Choroid plexus epithelial cell (primary cell): Measurements from ENCODE around the gene NOVA1.

Experiments used
- DNase-seq: peaks from one replicate; pipeline ENCODE4 v3.0.0-alpha.2; 2010; ENCODE audit warnings: low read depth
- H3K4me3 ChIP-seq: 2 replicates; pipeline ENCODE4 v1.5.1; 2011; ENCODE audit warnings: low read depth, mild to moderate bottlenecking, control low read depth, low read length, moderate library complexity
- TF ChIP-seq, protein P1 (sequence below): conservative IDR thresholded peaks from 2 replicates; pipeline ENCODE4 v1.5.1; 2011; ENCODE audit warnings: low read depth, mild to moderate bottlenecking, control low read depth, inconsistent platforms, low read length, moderate library complexity

NOVA1 gene

DNA sequence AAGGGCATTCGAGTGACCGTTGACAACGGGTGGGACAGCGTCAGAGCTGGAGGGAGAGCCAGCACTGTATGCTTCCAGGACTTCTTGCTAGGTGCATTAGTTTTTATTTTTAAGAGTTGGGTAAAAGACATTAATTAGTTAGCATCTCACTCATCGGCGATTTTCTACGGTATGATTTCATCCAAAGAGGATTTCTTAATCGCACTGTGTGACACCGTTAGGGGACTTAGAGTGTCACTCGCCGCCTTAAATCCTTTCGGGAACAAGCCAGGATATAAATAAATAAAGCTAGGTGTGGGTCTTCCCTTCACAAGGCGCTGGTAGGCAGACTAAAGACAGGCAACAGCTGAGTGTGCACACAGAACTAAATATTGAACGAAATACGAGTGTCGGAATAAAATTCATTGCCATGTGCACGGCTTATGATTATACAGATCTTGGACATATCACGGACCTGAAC lies 869 bp upstream of the NOVA1 start:
- H3K4me3 ChIP-seq, result peak overlapping the region; percentile 69
- TF ChIP-seq, protein P1, sequence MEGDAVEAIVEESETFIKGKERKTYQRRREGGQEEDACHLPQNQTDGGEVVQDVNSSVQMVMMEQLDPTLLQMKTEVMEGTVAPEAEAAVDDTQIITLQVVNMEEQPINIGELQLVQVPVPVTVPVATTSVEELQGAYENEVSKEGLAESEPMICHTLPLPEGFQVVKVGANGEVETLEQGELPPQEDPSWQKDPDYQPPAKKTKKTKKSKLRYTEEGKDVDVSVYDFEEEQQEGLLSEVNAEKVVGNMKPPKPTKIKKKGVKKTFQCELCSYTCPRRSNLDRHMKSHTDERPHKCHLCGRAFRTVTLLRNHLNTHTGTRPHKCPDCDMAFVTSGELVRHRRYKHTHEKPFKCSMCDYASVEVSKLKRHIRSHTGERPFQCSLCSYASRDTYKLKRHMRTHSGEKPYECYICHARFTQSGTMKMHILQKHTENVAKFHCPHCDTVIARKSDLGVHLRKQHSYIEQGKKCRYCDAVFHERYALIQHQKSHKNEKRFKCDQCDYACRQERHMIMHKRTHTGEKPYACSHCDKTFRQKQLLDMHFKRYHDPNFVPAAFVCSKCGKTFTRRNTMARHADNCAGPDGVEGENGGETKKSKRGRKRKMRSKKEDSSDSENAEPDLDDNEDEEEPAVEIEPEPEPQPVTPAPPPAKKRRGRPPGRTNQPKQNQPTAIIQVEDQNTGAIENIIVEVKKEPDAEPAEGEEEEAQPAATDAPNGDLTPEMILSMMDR, result no peak
- DNase-seq, result no peak

DNA sequence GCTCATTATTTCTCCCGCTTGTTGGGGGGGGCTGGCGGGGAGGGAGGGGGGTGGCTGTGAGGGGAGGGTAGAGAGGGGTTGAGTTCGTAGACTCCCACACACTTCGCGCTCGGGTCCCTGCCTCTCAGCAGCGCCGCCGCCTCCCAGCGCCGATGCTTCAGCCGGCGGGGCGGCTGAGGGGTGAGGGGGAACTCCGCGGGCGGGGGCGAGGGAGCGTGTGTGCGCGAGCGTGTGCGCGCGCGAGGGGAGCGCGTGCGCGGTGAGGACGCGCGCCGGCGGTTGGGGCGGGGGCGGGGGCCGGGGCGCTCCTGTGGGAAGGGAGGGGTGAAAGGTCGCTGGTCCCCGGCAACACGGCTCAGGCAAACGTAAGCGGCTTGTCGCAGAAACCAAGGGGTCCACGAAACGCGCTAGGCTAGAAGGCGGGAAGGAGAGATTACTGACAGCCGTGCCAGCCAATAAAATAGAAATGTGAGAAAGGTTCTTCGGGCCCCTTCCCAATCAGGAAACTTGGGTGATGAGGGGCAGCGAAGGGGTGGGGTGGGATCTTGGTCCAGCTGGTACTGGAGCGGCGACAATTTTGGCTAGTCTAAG lies 343 bp upstream of the NOVA1 start:
- TF ChIP-seq, protein P1, result no peak
- H3K4me3 ChIP-seq, result peak overlapping the region; percentile 69
- peak; percentile 73 for DNase-seq

DNA sequence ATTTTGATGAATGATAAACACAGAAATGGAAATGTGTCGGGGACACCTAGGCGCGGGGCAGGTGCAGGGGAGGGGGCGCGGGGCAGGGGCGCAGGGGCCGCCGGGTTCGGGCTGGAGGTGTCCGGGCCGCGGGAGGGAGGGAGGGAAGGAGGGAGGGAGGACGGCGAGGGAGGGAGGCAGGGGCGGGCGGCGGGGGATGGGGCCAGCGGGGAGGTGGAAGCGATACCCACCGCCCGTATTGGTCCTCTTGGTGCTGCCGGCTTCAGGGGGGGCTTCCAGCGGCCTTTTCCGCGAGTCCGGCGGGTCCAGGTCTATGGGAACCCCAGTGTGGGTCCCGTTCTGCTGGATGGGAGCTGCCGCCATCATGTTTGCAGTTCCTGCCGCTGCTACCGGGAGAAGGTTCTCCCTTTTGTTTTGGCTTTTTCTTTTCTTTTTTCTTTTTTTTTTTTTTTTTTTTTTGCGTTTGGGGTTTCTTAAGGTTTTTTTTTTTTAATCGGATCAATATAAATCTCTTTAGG lies 703 bp downstream of the NOVA1 start:
- TF ChIP-seq, protein P1, result no peak
- H3K4me3 ChIP-seq, result peak overlapping the region; percentile 69
- no peak for DNase-seq

DNA sequence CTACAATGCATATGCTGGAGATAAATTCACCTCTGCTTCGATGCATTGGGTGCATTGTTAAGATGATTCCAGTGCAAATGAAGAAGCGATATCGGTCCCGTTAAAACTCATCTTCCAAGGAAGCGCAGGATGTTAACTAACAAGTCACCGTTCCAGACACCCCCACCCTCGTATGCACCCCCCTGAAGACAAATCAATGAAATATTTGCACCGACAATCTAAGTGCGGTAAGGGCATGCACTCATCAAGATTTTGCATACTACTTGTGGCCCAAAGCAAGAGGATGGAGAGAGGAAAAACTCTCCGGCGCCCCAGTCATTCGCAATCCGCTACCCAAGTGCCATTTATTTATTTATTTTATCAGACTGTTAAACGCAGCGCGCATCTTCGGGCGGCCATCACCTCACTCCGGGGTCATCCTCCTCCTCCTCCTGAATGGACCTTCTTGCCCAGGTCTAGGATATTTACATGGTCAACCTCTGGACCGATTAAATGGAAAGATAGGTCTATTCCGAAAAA lies 1.2 kb downstream of the NOVA1 start:
- H3K4me3 ChIP-seq, result peak overlapping the region; percentile 69
- TF ChIP-seq, protein P1, result no peak
- no peak for DNase-seq

DNA sequence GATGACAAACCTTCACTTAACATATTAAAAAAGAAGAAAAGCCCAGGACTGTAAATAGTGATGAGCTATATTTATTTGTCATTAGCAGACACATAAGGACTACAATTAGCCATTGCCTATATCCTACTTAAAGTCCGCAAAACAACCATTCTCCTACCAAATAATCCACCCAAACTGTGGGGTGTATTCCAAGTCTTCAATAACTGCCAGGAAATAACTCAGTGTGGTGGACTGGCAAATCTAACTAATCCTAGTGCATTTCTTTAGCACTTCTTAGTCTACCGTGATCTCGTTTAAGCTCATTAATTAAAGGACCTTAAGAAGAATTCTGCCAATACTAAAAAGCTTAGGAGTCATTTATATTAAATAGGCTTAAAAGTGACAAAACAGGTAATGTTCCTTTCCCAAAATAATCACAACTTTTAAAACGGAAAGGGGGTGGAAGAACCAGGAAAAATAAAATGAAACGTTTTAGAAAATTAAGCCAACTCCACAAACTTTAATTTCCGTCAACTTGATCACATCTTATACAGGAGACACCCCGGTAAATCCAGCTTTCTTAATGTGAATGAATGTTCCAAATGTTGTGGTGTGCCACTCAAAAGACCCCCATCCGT lies 1.8 kb downstream of the NOVA1 start:
- TF ChIP-seq, protein P1, result no peak
- no peak for DNase-seq
- peak overlapping the region; percentile 69 for H3K4me3 ChIP-seq

DNA sequence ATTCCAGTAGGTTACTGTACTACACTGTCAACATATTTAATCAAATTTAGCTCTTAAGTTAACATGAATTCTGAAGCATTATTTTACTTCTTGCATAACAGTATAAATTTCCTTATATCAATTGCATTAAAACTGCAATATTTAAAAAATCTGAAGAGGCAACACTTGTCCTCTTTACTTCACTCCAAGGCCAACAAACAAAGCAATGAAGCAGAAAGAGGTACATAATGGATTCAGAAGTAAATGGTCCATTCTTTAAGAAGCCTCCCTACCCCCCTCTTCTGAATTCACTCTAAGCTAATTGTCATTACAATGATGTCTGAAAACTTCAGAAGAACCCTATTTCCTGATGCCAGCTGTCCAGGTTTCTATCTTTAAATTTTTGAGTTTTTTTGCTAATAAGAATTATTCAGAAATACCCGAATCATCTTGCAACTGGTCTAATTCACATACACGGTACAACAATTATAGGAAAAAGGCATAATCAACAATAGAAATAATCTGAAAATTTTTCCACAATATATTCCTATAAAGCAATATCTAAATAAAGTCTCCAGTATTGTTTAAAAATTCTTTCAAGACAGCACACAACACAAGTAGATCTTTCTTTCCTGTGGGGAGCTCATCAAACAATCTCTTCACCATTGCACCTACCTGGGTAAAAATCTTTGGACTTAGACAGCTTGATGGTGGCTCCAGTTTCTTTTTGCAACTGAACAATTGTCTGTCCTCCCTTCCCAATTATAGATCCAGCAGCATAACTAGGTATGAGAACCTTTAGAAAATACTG lies 2.9 kb downstream of the NOVA1 start:
- DNase-seq, result no peak
- H3K4me3 ChIP-seq, result no peak overlapping the region
- TF ChIP-seq, protein P1, result no peak
